ENCODE data around the gene THSD7A.

Gene THSD7A

GRCh38 chr7:11630355-11630754 lies 201.6 kb downstream of the THSD7A start:
- DNase-seq (no peak), ATAC-seq (no peak)

- DNase-seq (no peak), ATAC-seq (no peak)
These were observed 206.3 kb downstream of the THSD7A start for GRCh38 chr7:11625669-11626068.

- DNase-seq (no peak), ATAC-seq (no peak)
These were observed 208.8 kb downstream of the THSD7A start for GRCh38 chr7:11623093-11623678.

DNA sequence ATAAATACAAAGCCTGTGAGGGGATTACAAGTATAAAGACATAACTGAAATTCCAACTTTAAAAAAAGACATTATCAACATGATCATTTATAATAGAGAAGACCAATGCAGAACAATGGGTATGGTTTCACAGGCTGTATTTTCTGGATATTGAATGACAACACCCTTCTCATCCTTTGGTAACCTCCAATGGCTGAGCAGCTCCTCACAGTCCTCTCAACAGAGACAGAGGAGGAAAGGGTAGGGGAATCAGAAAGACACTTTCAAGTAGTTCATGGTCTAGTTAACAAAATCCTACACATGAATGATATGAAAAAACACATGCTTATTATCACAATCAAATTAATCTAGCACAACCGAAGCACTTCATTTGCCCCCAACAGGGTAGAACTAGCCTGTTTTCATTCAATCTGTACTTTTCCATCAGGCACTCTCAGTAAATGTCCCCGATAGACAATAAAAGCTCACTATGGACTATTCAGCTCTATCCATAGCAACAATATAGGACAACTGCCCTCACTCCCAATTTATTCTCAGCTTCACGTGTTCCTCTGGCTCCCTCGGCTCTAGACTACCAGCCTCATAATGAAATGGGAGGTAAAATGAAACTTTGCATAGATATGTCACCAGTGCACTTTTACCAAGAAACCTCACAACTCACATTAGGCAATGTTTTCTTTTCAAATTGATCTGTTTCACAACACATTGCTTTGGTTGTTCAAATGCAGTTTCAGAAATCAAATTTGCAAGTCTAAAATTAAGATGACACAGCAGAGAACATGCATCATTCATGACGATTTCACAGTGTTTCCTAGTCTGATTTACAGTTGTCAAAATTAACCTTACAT lies 211.4 kb downstream of the THSD7A start:
- ATAC-seq (no peak), DNase-seq (no peak)

GRCh38 chr7:11616466-11616865 lies 215.5 kb downstream of the THSD7A start:
- DNase-seq (no peak), ATAC-seq (no peak)

DNA sequence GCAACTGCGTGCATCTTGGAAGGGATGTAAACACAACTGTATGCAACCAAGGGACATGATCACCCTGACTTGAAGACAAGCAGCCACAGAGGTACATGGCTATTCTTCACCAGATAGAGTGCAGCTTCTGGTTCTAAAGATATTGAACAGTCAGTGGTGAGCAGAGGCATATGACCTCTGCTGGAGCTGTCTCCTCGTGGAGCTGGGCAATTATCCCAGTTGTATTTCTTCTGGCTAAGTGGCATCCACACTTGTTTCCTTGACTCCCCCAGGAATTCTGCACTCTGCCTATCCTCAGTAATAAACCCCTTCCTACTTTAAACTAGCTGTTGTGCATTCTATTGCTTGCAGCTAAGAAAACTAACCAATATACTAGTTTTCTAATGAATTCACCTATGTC lies 216.8 kb downstream of the THSD7A start:
- DNase-seq = no peak
- no peak for ATAC-seq

DNA sequence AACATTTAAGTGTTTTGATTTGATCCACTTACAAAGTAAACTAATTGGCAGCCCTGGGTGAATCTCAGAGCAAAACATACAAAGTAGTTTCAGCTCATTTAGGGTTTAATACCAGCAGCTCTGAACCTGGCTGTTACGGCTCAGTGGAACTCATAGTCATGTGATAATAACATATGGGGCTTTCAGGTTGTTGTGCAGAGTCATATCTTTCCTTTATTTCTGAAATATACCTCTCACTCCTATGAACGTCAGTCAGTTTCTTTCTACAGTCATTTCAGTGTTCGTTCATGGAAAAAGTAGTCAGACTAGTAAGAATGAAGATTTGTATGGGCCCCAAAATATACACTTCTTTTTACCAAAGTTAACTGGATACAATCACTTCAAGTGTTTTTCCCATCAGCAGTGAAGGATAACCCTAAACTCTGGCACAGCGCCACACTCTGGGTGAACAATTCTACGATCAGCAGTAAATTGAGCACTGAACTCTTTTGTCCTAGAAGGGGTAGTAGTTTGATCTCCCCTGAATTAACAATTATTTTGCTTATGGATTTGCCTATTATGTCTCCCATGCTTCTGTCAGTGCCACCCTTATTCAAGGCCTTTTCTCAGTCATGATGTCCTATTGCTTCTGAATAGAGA lies 218.6 kb downstream of the THSD7A start:
- ATAC-seq (no peak), DNase-seq (no peak)

DNA sequence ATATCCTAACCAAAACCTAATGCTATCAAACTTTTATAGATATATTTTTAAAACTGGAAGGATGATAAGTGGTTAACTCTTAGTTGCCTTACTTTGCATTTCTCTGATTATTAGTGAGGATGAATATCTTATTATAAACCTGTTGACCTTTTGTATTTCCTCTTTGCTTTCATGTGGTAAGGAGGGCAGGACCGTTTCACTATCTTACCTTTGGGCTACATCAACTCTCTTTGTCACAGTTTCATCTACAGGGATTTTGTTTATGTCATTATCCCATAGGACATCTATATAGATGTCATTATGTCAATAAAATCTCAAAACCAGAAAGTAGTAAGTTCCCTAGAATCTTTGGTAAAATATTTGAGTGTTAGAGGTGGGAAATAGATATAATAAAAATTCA lies 219.3 kb downstream of the THSD7A start:
- DNase-seq = no peak
- no peak for ATAC-seq

GRCh38 chr7:11609096-11609670 lies 222.8 kb downstream of the THSD7A start:
- no peak for ATAC-seq

DNA sequence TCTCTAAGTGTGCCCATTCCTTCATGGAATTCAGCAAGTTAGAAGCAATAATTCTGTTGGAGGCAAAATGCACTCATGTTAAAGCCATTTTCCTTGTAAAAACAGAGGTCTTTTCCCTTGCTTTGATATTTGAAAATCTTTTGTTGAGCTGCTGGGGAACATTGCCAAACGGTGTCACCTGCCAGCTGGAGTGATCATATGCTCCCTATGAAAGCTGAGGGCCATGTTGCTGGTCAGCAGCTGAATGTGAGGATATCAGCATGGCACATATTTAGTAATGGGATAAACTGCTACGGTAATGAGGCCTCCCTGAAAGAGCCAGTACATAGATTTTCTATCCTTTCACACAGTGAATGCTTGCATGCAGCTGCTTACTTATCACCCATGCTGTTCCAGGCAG lies 224.3 kb downstream of the THSD7A start:
- ATAC-seq = no peak
- no peak for DNase-seq

More at GRCh38 chr7:11609096-11609670, 222.8 kb downstream of the THSD7A start:
- DNase-seq = no peak

- no peak for ATAC-seq
- DNase-seq = no peak
These were observed 226.2 kb downstream of the THSD7A start for GRCh38 chr7:11605749-11606148.

- ATAC-seq (no peak), DNase-seq (no peak)
These were observed 227.5 kb downstream of the THSD7A start for GRCh38 chr7:11604505-11604904.

DNA sequence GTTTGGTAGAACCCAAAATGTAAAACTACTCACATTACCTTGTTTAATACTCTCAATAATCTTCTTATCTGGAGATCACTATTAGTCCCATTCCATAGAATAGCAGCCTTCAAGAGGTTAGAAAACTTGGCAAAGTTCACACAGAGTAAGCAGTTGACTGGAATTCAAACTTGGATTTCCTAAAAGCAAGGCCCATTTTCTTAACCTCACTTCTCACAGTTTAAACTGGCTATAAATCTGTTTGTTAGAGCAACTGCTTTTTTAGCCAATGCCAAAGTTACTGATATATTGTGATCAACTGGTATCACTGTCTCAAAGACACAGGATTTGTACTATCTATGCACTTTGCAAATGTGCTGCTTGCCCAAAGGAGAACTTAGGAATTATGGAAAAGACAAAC lies 230.2 kb downstream of the THSD7A start:
- no peak for ATAC-seq

DNA sequence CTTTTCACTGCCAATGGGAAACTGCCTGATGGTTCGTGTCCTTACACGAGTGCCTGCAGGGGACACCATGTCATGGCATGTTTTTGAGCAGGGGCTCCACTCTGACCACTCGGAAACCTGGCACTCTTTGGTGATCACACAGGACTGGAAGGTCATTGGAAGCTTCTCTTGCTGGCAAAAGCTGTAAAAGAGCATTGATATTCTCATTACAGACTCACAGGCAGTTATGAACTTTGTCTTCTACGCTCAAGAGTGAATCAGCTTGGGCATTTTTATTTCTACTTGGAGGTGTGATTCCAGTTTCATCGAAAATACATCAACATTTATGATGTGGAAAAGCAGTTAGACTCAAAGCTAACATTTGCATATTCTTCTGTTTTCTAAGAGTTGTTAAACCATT lies 238.7 kb downstream of the THSD7A start:
- no peak for ATAC-seq
- DNase-seq = no peak

More for the DNA sequence above, 230.2 kb downstream of the THSD7A start:
- DNase-seq = no peak

DNA sequence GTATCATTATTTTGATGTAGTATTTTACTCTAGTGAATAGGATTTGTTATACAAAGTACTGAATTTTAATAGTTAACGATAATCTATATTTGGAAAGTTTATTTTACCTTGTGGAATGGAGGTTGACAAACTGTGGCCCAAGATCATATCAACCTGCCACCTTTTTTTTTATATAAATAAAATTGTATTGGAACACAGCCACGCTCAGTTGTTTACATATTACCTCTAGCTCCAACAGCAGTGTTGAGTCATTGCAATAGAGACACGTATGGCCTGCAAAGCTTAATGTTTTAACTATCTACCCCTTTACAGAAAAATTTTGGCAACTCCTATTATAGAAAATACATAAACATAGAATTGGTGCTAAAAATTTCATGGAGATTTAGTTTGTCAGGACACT lies 239.3 kb downstream of the THSD7A start:
- DNase-seq (no peak), ATAC-seq (no peak)

- DNase-seq (no peak), ATAC-seq (no peak)
These were observed 240.1 kb downstream of the THSD7A start for GRCh38 chr7:11591943-11592342.

DNA sequence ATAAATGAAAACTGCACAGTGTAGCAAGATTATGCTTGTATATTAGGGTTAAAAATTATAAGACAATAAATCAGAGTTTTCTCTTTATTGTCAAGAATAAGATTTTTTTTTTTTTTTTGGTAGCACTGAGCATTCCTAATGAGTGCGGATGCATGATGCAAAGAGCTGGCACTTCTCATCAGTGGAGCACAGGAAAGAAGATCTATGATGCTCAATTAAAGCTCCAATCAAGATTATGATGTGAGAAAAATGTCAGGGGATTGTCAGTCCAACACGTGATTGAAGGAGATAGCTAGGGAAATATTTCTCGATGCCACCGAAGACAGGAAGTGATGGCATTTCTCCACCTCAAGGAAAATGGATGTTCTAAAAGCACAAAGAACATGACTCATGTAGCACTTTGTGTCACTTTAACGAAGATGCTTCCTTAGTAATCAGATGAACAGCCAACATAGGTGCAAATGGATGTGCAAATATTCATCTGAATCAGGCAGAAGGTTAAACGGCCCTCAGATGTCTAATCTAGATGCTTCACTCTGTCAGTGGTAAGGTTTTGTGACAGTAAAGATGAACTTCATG lies 240.9 kb downstream of the THSD7A start:
- ATAC-seq = no peak

DNA sequence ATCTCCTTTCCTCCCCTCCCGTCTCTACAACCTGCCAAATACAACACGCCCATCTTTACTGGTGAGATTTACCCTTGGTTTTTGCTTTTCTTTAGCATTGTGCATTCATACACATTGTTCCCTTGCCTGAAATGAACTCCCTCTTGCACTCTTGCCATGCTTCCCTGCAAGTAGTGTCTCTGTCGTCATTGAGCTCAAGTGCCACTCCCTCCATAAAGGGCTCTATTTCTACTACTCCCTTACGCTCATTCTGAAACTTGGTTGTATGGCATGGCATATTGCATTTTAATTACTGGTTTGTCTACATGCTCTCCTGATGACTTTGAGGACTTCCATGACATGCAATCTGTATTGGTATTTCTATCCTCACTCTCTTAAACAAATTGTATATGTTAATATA lies 242.7 kb downstream of the THSD7A start:
- DNase-seq (no peak), ATAC-seq (no peak)

More for the DNA sequence above, 240.9 kb downstream of the THSD7A start:
- no peak for DNase-seq

- ATAC-seq (no peak), DNase-seq (no peak)
These were observed 244.2 kb downstream of the THSD7A start for GRCh38 chr7:11587814-11588213.

- ATAC-seq (no peak), DNase-seq (no peak)
These were observed 244.9 kb downstream of the THSD7A start for GRCh38 chr7:11587048-11587447.

- ATAC-seq (no peak), DNase-seq (no peak)
These were observed 247.5 kb downstream of the THSD7A start for GRCh38 chr7:11584406-11585031.

- no peak for ATAC-seq
These were observed 252.9 kb downstream of the THSD7A start for GRCh38 chr7:11579141-11579540.

More at GRCh38 chr7:11579141-11579540, 252.9 kb downstream of the THSD7A start:
- DNase-seq = no peak
